ENCODE results near the gene DHCR7. TPM values are rescaled to one million over a fixed set of nuclear protein-coding genes. Genes with fewer than 3 reads are reported as not detected.

The DHCR7 gene
- total and polyA plus RNA-seq, 2 donors from 2014 or later = 17.8 to 35.2 TPM

DNA sequence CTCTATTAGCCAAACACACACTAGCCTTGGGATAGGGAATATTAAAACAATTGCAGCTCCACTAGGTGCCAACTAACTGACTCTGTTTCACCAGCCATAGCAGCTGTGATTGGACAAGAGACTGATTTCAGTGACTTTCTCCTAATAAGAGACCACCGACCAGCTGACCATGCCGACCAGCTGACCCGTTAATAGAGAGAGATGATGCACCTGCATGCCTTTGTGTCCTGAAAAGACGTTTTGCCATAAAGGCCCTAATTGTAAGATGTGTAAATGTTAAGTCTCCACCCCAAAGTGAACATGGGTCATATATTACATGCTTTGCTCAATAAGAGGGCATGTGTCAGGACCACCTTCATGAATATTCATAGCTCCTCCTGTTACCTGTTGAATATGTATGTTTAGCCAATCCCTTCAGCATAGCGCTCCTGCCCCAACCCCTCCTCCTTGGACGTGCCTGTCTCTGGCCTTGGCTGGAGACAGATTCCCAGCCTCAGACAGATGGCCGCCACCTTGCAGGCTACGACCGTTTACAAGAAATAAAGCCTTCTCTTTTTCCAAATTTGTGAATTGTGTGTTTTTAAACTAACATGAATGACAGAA is 3.5 kb upstream of the DHCR7 start:
- H3K36me3 ChIP-seq (ENCODE audit: control insufficient read depth in 2 of 3, insufficient read depth in 3 of 3, low read length in 3 of 3) = peaks cover 5 to 9% (median 7%) of the 10 kb centered on the region in 3 donors
- DNase-seq (peak in 3 of 5 donors; percentile 12 to 69 (median 19)), FAIRE-seq (no peak)
- intact Hi-C loops (cut with DNase I) = no loop called here
- H3K9me3 ChIP-seq (ENCODE audit: control insufficient read depth in 2 of 3, insufficient read depth in 1 of 3, low read length in 3 of 3) = no peaks in the 10 kb centered on the region
- H3K27ac ChIP-seq (ENCODE audit: low read depth in 2 of 2, low read length in 2 of 2) = peak overlapping the region in 1 of 2 donors; percentile 91
- H3K9ac ChIP-seq (ENCODE audit: low read length in 3 of 3) = peak overlapping the region in 2 of 3 donors; percentile 8 to 47
- peaks cover 0 to 20% (median 18%) of the 10 kb centered on the region in 3 donors for H3K4me1 ChIP-seq (ENCODE audit: control insufficient read depth in 2 of 3, insufficient read depth in 2 of 3, low read depth in 1 of 3, low read length in 3 of 3)
- H3K4me3 ChIP-seq (ENCODE audit: low read length in 3 of 3) = peak overlapping the region in 1 of 3 donors; percentile 80
- H3K27me3 ChIP-seq (ENCODE audit: control insufficient read depth, insufficient read depth, low read length) = no peaks in the 10 kb centered on the region
- TF ChIP-seq, protein P1, sequence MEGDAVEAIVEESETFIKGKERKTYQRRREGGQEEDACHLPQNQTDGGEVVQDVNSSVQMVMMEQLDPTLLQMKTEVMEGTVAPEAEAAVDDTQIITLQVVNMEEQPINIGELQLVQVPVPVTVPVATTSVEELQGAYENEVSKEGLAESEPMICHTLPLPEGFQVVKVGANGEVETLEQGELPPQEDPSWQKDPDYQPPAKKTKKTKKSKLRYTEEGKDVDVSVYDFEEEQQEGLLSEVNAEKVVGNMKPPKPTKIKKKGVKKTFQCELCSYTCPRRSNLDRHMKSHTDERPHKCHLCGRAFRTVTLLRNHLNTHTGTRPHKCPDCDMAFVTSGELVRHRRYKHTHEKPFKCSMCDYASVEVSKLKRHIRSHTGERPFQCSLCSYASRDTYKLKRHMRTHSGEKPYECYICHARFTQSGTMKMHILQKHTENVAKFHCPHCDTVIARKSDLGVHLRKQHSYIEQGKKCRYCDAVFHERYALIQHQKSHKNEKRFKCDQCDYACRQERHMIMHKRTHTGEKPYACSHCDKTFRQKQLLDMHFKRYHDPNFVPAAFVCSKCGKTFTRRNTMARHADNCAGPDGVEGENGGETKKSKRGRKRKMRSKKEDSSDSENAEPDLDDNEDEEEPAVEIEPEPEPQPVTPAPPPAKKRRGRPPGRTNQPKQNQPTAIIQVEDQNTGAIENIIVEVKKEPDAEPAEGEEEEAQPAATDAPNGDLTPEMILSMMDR (IDR thresholded peaks at IDR 0.05; ENCODE audit: borderline replicate concordance, extremely low read depth, insufficient read depth) = no peak

DNA sequence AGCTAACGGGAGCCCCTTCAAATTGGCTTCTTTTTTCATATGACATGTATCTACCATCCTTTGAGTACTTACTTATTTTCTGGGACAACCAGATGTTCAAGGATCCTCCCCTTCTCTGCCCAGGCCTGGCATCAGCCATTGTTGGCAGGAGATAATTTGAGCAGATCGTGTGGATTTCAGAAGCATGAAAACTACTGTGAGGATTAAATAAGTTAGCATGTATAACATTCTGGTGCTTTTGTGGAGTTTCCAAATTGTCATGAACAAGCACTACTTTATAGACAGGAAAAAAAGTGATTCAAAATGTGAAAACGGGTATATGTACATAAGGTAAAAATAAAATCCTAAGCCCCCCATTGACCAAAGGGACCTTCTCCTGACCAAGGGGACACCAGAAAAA is 2.7 kb upstream of the DHCR7 start:
- DNase-seq = no peak

DNA sequence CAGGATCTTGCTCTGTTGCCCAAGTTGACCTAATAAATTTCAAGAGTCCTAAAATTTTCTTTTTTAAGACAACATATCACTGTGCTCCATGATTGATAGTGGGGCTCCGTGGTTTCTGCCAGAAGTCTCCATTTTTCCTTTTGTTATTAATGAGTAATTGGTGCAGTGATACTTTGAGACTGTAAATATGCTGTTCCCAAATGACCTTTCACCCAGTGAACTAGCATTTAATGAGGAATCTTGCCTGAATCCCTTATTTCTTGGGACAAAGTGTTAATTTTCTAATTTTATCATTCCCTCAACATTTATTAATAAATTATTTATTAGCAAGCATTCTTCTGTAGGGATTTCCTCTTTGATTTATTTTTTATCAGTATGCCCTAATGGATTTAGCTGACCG is 2.3 kb upstream of the DHCR7 start:
- Histone ChIP-seq H3K4me3 (ENCODE audit: low read length in 3 of 3) (no peak overlapping the region), H3K9ac (ENCODE audit: low read length in 3 of 3) (no peak overlapping the region), H3K27ac (ENCODE audit: low read depth in 2 of 2, low read length in 2 of 2) (no peak overlapping the region), H3K4me1 (ENCODE audit: control insufficient read depth in 2 of 3, insufficient read depth in 2 of 3, low read depth in 1 of 3, low read length in 3 of 3) (peaks cover 0 to 20% (median 18%) of the 10 kb centered on the region in 3 donors), H3K9me3 (ENCODE audit: control insufficient read depth in 2 of 3, insufficient read depth in 1 of 3, low read length in 3 of 3) (no peaks in the 10 kb centered on the region), H3K27me3 (ENCODE audit: control insufficient read depth, insufficient read depth, low read length) (no peaks in the 10 kb centered on the region), H3K36me3 (ENCODE audit: control insufficient read depth in 2 of 3, insufficient read depth in 3 of 3, low read length in 3 of 3) (peaks cover 0 to 2% (median 0%) of the 10 kb centered on the region in 3 donors)
- intact Hi-C loops (cut with DNase I) = no loop called here
- DNase-seq = no peak
- FAIRE-seq = no peak
- TF ChIP-seq, protein P1 (IDR thresholded peaks at IDR 0.05; ENCODE audit: borderline replicate concordance, extremely low read depth, insufficient read depth) = no peak

More for the DNA sequence above, 2.7 kb upstream of the DHCR7 start:
- Histone ChIP-seq H3K36me3 (ENCODE audit: control insufficient read depth in 2 of 3, insufficient read depth in 3 of 3, low read length in 3 of 3) (peaks cover 4 to 6% (median 4%) of the 10 kb centered on the region in 3 donors), H3K9ac (ENCODE audit: low read length in 3 of 3) (no peak overlapping the region), H3K27me3 (ENCODE audit: control insufficient read depth, insufficient read depth, low read length) (no peaks in the 10 kb centered on the region), H3K4me1 (ENCODE audit: control insufficient read depth in 2 of 3, insufficient read depth in 2 of 3, low read depth in 1 of 3, low read length in 3 of 3) (peaks cover 0 to 20% (median 18%) of the 10 kb centered on the region in 3 donors), H3K27ac (ENCODE audit: low read depth in 2 of 2, low read length in 2 of 2) (no peak overlapping the region), H3K4me3 (ENCODE audit: low read length in 3 of 3) (no peak overlapping the region), H3K9me3 (ENCODE audit: control insufficient read depth in 2 of 3, insufficient read depth in 1 of 3, low read length in 3 of 3) (no peaks in the 10 kb centered on the region)
- TF ChIP-seq, protein P1 (IDR thresholded peaks at IDR 0.05; ENCODE audit: borderline replicate concordance, extremely low read depth, insufficient read depth) = no peak
- FAIRE-seq = no peak
- intact Hi-C loops (cut with DNase I) = no loop called here
